ENCODE results near the gene DECR2. TPM values are rescaled to one million over a fixed set of nuclear protein-coding genes. Genes with fewer than 3 reads are reported as not detected.

The DECR2 gene
- total and polyA plus RNA-seq, 9 of the 15 experiments (the other 6 are each of a cell fraction or from before 2014, with no cell fraction given), result 1.0 to 31.9 (median 10.3) TPM

DNA sequence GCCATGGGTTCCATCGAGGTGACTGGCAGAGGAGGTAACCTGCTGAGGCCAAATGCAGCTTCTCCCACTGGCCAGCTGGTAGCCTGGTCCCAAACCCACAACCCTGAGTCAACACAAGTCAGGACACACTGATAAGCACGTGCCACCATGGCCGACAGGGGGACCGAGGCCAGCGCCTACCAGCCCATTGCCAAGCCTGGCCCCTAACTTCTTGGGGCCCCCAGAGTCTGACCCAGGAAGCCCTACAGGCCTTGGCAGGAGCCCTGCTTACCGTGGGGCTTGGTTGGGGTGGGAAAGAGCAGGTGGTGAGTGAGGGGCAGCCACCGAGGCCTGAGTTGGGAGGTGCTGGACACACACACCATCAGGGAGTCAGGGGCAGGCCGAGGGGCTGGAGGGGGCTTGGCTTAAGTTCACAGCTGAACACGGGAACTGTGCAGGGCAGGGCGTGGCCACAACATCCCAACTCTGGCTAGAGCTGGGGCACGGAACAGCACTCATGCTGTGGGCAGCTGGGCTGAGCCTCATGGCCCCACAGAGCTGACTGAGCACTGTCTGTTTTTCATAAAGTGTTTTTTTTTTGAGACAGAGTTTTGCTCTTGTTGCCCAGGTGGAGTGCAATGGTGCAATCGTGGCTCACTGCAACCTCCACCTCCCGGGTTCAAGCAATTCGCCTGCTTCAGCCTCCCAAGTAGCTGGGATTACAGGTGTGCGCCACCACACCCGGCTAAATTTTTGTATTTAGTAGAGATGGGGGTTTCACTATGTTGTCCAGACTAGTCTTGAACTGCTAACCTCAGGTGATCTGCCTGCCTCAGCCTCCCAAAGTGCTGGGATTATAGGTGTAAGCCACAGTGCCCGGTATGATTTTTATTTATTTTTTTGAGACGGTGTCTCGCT, 36.8 kb upstream of the DECR2 start (continued):
- TF ChIP-seq HIVEP1 (CRISPR knock-in tag; IDR thresholded peaks at IDR 0.05) (no peak), FOXK1 (CRISPR knock-in tag; IDR thresholded peaks at IDR 0.05; ENCODE audit: borderline replicate concordance) (no peak)
- TF ChIP-seq, protein P1, sequence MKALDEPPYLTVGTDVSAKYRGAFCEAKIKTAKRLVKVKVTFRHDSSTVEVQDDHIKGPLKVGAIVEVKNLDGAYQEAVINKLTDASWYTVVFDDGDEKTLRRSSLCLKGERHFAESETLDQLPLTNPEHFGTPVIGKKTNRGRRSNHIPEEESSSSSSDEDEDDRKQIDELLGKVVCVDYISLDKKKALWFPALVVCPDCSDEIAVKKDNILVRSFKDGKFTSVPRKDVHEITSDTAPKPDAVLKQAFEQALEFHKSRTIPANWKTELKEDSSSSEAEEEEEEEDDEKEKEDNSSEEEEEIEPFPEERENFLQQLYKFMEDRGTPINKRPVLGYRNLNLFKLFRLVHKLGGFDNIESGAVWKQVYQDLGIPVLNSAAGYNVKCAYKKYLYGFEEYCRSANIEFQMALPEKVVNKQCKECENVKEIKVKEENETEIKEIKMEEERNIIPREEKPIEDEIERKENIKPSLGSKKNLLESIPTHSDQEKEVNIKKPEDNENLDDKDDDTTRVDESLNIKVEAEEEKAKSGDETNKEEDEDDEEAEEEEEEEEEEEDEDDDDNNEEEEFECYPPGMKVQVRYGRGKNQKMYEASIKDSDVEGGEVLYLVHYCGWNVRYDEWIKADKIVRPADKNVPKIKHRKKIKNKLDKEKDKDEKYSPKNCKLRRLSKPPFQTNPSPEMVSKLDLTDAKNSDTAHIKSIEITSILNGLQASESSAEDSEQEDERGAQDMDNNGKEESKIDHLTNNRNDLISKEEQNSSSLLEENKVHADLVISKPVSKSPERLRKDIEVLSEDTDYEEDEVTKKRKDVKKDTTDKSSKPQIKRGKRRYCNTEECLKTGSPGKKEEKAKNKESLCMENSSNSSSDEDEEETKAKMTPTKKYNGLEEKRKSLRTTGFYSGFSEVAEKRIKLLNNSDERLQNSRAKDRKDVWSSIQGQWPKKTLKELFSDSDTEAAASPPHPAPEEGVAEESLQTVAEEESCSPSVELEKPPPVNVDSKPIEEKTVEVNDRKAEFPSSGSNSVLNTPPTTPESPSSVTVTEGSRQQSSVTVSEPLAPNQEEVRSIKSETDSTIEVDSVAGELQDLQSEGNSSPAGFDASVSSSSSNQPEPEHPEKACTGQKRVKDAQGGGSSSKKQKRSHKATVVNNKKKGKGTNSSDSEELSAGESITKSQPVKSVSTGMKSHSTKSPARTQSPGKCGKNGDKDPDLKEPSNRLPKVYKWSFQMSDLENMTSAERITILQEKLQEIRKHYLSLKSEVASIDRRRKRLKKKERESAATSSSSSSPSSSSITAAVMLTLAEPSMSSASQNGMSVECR (CRISPR knock-in tag; IDR thresholded peaks at IDR 0.05), result no peak

DNA sequence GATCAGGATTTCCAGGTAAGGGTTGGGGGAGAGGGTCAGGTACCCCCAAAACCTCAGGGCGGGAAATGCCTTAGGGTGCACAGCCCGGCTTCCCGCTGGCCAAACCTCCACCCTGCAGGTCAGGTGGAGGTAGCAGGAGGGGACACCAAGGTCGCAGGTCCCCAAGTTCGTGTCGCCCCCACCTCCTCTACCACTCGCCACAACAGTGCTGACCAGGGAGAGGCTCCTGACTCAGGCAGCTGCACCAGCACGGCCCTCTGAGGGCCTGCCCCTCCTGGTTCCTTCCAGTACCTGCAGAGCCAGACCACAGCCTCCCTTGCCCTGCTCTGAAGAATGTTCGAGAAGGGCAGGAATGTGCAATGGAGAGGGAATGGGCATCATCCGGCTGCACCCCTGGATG, 35.2 kb upstream of the DECR2 start:
- Histone ChIP-seq H3K4me3 (no peak overlapping the region), H3K9ac (ENCODE audit: insufficient read depth in 1 of 2, low read depth in 2 of 2, low read length in 2 of 2) (peak overlapping the region in 1 of 2 experiments; percentile 2; a peak in 1 of 4 replicates), H3K4me2 (ENCODE audit: insufficient read depth, low read length) (no peak overlapping the region), H3K27me3 (ENCODE audit: control insufficient read depth in 2 of 2, insufficient read depth in 2 of 2, low read length in 2 of 2) (no peaks in the 10 kb centered on the region), H3K27ac (ENCODE audit: extremely low read depth, low read depth, low read length) (no peak overlapping the region), H4K20me1 (replicated peaks; ENCODE audit: control insufficient read depth, insufficient read depth, low read length) (no peaks in the 10 kb centered on the region), H2AFZ (ENCODE audit: low read depth, low read length) (no peak overlapping the region), H3K79me2 (ENCODE audit: control insufficient read depth, insufficient read depth, low read length) (peaks cover 13% of the 10 kb centered on the region), H3K9me3 (replicated peaks; ENCODE audit: control insufficient read depth, insufficient read depth, low read depth, low read length) (no peaks in the 10 kb centered on the region), H3K9me1 (ENCODE audit: control insufficient read depth, insufficient read depth, low read length) (peaks cover 9% of the 10 kb centered on the region), H3K36me3 (ENCODE audit: control insufficient read depth, insufficient read depth, low read length) (peaks cover 43% of the 10 kb centered on the region; the same call in 2 of the 3 replicates), H3K4me1 (replicated peaks in 1 of 2; ENCODE audit: control insufficient read depth in 2 of 2, insufficient read depth in 2 of 2, low read length in 2 of 2) (peaks cover 15 to 79% of the 10 kb centered on the region in 2 experiments)
- FAIRE-seq (no peak), DNase-seq (ENCODE audit: extremely low read depth in 1 of 4, low spot score in 3 of 4) (no peak), ATAC-seq (no peak)
- CTCF ChIA-PET (ENCODE audit: low intra/inter-chr PET ratio), result no interaction called here
- no TSS peak for BruUV-seq (replicated peaks)
- intact Hi-C loops (cut with micrococcal nuclease) (no loop called here), in situ Hi-C loops (cut with MboI) (no loop called here)
- TF ChIP-seq RBFOX2 (IDR thresholded peaks at IDR 0.05; ENCODE audit: low read depth, low read length) (0 out of 2 replicates have a peak, but pooled peaks have one; percentile 5), RFX5 (IDR thresholded peaks at IDR 0.05; ENCODE audit: low read depth, low read length) (no peak)
- 90% methylated on average over 3 of the region's 10 CpGs for WGBS (ENCODE audit: insufficient coverage, low coverage, missing lambda C conversion rate)
- POLR2A ChIA-PET, result interaction anchor here (1.0 to 1.4 kb wide), 2 partner anchors 34 to 211 kb away, joined by 3 to 4 read pairs; no protein-coding TSS in a partner anchor

Measured in K562 (cell line).